ENCODE measurements around the gene NOL12. TPM values are rescaled to one million over a fixed set of nuclear protein-coding genes. Genes with fewer than 3 reads are reported as not detected.

NOL12 gene
- polyA plus RNA-seq, 1 donor from 2014 or later: 90.0 TPM

DNA sequence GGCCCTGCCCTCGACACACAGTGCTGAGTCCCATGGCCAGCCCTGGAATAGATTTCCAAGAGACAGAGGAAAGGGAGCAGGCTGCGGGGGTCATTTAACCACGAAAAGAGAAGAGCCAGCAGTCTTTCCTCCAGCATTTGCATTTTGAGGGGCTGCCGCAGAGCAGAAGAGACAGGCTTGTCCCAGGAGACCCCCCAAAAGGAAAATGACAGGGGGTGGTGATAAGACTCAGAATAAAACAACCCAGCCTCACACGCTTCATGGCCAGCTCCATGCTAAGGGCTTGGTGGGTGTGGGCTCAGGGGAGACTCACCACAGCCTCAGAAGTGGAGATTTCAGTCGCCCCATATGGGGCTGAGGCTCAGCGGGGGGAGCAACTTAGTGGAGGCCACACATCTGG lies 27.6 kb downstream of the NOL12 start:
- no peaks in the 10 kb centered on the region for H3K79me2 ChIP-seq (replicated peaks; ENCODE audit: insufficient read depth, low read length)
- no peak overlapping the region for H3K27ac ChIP-seq (ENCODE audit: low read length)
- no peaks in the 10 kb centered on the region for H3K27me3 ChIP-seq (ENCODE audit: insufficient read depth, low read depth, low read length)
- H3K4me2 ChIP-seq (ENCODE audit: low read length): no peak overlapping the region
- H2AFZ ChIP-seq (ENCODE audit: low read depth, low read length): no peak overlapping the region
- H3F3A ChIP-seq (ENCODE audit: insufficient read depth, low read length, poor library complexity, severe bottlenecking): no peaks in the 10 kb centered on the region
- no peak overlapping the region for H3K4me3 ChIP-seq (ENCODE audit: low read length)
- H3K9me3 ChIP-seq (ENCODE audit: low read length): no peaks in the 10 kb centered on the region
- TF ChIP-seq POLR2AphosphoS5 (IDR thresholded peaks at IDR 0.05) (no peak), SMC3 (conservative IDR thresholded peaks at IDR 0.05; ENCODE audit: poor library complexity) (no peak), MXI1 (conservative IDR thresholded peaks at IDR 0.05; ENCODE audit: poor library complexity, severe bottlenecking) (no peak), EP300 (conservative IDR thresholded peaks at IDR 0.05; ENCODE audit: poor library complexity, severe bottlenecking) (no peak), EZH2 (IDR thresholded peaks at IDR 0.05; ENCODE audit: borderline replicate concordance, insufficient read depth, low read length, poor library complexity, severe bottlenecking) (no peak), TAF1 (IDR thresholded peaks at IDR 0.05; ENCODE audit: low read depth) (no peak), RAD21 (conservative IDR thresholded peaks at IDR 0.05) (no peak)
- TF ChIP-seq, protein P1, sequence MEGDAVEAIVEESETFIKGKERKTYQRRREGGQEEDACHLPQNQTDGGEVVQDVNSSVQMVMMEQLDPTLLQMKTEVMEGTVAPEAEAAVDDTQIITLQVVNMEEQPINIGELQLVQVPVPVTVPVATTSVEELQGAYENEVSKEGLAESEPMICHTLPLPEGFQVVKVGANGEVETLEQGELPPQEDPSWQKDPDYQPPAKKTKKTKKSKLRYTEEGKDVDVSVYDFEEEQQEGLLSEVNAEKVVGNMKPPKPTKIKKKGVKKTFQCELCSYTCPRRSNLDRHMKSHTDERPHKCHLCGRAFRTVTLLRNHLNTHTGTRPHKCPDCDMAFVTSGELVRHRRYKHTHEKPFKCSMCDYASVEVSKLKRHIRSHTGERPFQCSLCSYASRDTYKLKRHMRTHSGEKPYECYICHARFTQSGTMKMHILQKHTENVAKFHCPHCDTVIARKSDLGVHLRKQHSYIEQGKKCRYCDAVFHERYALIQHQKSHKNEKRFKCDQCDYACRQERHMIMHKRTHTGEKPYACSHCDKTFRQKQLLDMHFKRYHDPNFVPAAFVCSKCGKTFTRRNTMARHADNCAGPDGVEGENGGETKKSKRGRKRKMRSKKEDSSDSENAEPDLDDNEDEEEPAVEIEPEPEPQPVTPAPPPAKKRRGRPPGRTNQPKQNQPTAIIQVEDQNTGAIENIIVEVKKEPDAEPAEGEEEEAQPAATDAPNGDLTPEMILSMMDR (IDR thresholded peaks at IDR 0.05; ENCODE audit: poor library complexity, severe bottlenecking): no peak
- TF ChIP-seq, protein P2, sequence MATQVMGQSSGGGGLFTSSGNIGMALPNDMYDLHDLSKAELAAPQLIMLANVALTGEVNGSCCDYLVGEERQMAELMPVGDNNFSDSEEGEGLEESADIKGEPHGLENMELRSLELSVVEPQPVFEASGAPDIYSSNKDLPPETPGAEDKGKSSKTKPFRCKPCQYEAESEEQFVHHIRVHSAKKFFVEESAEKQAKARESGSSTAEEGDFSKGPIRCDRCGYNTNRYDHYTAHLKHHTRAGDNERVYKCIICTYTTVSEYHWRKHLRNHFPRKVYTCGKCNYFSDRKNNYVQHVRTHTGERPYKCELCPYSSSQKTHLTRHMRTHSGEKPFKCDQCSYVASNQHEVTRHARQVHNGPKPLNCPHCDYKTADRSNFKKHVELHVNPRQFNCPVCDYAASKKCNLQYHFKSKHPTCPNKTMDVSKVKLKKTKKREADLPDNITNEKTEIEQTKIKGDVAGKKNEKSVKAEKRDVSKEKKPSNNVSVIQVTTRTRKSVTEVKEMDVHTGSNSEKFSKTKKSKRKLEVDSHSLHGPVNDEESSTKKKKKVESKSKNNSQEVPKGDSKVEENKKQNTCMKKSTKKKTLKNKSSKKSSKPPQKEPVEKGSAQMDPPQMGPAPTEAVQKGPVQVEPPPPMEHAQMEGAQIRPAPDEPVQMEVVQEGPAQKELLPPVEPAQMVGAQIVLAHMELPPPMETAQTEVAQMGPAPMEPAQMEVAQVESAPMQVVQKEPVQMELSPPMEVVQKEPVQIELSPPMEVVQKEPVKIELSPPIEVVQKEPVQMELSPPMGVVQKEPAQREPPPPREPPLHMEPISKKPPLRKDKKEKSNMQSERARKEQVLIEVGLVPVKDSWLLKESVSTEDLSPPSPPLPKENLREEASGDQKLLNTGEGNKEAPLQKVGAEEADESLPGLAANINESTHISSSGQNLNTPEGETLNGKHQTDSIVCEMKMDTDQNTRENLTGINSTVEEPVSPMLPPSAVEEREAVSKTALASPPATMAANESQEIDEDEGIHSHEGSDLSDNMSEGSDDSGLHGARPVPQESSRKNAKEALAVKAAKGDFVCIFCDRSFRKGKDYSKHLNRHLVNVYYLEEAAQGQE (IDR thresholded peaks at IDR 0.05; ENCODE audit: borderline replicate concordance): no peak
- no peaks in the 10 kb centered on the region for H3K9me2 ChIP-seq (ENCODE audit: insufficient read depth, low read length)
- no peak overlapping the region for H3K9ac ChIP-seq (ENCODE audit: low read length)
- no peaks in the 10 kb centered on the region for H4K20me1 ChIP-seq (ENCODE audit: insufficient read depth)
- H3K36me3 ChIP-seq (ENCODE audit: insufficient read depth, low read length): no peaks in the 10 kb centered on the region

DNA sequence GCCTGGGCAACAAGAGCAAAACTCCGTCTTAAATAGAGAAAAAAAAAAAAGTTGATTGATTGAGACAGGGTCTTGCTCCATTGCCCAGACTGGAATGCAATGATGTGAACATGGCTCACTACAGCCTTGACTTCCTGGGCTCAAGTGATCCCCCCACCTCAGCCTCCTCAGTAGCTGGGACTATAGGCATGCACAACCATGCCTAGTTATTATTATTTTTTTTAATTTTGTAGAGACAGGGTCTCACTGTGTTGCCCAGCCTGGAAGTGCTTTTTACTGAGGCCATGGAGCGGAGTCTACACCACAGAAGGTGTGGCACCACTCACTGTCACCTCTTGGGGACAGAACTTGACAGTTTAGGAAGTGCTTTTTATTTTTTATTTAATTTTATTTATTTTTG lies 28.5 kb downstream of the NOL12 start:
- Histone ChIP-seq H3K4me3 (ENCODE audit: low read length) (no peak overlapping the region), H3F3A (ENCODE audit: insufficient read depth, low read length, poor library complexity, severe bottlenecking) (no peaks in the 10 kb centered on the region), H3K9me3 (ENCODE audit: low read length) (no peaks in the 10 kb centered on the region), H3K79me2 (replicated peaks; ENCODE audit: insufficient read depth, low read length) (no peaks in the 10 kb centered on the region), H4K20me1 (ENCODE audit: insufficient read depth) (no peaks in the 10 kb centered on the region), H3K9ac (ENCODE audit: low read length) (no peak overlapping the region), H3K36me3 (ENCODE audit: insufficient read depth, low read length) (no peaks in the 10 kb centered on the region), H3K27ac (ENCODE audit: low read length) (no peak overlapping the region), H3K4me2 (ENCODE audit: low read length) (no peak overlapping the region), H3K9me2 (ENCODE audit: insufficient read depth, low read length) (no peaks in the 10 kb centered on the region), H2AFZ (ENCODE audit: low read depth, low read length) (no peak overlapping the region), H3K27me3 (ENCODE audit: insufficient read depth, low read depth, low read length) (no peaks in the 10 kb centered on the region)
- TF ChIP-seq POLR2AphosphoS5 (IDR thresholded peaks at IDR 0.05) (no peak), SMC3 (conservative IDR thresholded peaks at IDR 0.05; ENCODE audit: poor library complexity) (no peak), RAD21 (conservative IDR thresholded peaks at IDR 0.05) (no peak), TAF1 (IDR thresholded peaks at IDR 0.05; ENCODE audit: low read depth) (no peak), EZH2 (IDR thresholded peaks at IDR 0.05; ENCODE audit: borderline replicate concordance, insufficient read depth, low read length, poor library complexity, severe bottlenecking) (no peak), EP300 (conservative IDR thresholded peaks at IDR 0.05; ENCODE audit: poor library complexity, severe bottlenecking) (no peak), MXI1 (conservative IDR thresholded peaks at IDR 0.05; ENCODE audit: poor library complexity, severe bottlenecking) (no peak)
- TF ChIP-seq, protein P2 (IDR thresholded peaks at IDR 0.05; ENCODE audit: borderline replicate concordance): no peak
- TF ChIP-seq, protein P1 (IDR thresholded peaks at IDR 0.05; ENCODE audit: poor library complexity, severe bottlenecking): no peak
